Measurements from ENCODE around the gene CACNA2D2. TPM values are rescaled to one million over a fixed set of nuclear protein-coding genes. Genes with fewer than 3 reads are reported as not detected.

Gene CACNA2D2
- total RNA-seq, 1 experiment from 2014 or later, result 0.59 TPM

- Histone ChIP-seq H3K9me3 (ENCODE audit: control insufficient read depth, insufficient read depth, low read depth, low read length) (no peaks in the 10 kb centered on the region), H3K36me3 (ENCODE audit: control insufficient read depth, insufficient read depth, low read length) (peaks cover 3% of the 10 kb centered on the region; the same call in 1 of the 2 replicates), H3K27ac (ENCODE audit: low read length) (peak within 1 kb of the TSS; percentile 92), H3K27me3 (ENCODE audit: control insufficient read depth, insufficient read depth, low read length) (no peaks in the 10 kb centered on the region), H3K4me3 (ENCODE audit: low read depth in 2 of 2, low read length in 2 of 2) (peak within 1 kb of the TSS; percentile 82 to 93), H3K4me1 (ENCODE audit: control insufficient read depth, insufficient read depth, low read length) (peaks cover 30% of the 10 kb centered on the region)
- ChIA-PET POLR2A (no interaction called here), CTCF (no interaction called here)
- no peak for DNase-seq (ENCODE audit: low read depth, low spot score)
- in situ Hi-C loops (cut with HindIII; ENCODE audit: low pct_unique_long_range_greater_than_20kb, low sequenced_read_pairs) (no loop called here), intact Hi-C loops (cut with micrococcal nuclease; ENCODE audit: unreplicated experiment) (no loop called here)
- BruUV-seq (replicated peaks), result no TSS peak
- no peak for TF ChIP-seq REST (IDR thresholded peaks at IDR 0.05; ENCODE audit: insufficient read depth in 1 of 2, low read depth in 2 of 2, low read length in 1 of 2)
- TF ChIP-seq SIN3A (IDR thresholded peaks at IDR 0.05; ENCODE audit: borderline replicate concordance, insufficient read depth, low read depth, low read length), result no peak
- no peak for TF ChIP-seq POLR2AphosphoS5 (IDR thresholded peaks at IDR 0.05; ENCODE audit: low read depth, low read length)
- TF ChIP-seq, protein P1, sequence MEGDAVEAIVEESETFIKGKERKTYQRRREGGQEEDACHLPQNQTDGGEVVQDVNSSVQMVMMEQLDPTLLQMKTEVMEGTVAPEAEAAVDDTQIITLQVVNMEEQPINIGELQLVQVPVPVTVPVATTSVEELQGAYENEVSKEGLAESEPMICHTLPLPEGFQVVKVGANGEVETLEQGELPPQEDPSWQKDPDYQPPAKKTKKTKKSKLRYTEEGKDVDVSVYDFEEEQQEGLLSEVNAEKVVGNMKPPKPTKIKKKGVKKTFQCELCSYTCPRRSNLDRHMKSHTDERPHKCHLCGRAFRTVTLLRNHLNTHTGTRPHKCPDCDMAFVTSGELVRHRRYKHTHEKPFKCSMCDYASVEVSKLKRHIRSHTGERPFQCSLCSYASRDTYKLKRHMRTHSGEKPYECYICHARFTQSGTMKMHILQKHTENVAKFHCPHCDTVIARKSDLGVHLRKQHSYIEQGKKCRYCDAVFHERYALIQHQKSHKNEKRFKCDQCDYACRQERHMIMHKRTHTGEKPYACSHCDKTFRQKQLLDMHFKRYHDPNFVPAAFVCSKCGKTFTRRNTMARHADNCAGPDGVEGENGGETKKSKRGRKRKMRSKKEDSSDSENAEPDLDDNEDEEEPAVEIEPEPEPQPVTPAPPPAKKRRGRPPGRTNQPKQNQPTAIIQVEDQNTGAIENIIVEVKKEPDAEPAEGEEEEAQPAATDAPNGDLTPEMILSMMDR (IDR thresholded peaks at IDR 0.05), result no peak
- no peak for TF ChIP-seq TCF7L2 (IDR thresholded peaks at IDR 0.05; ENCODE audit: low read depth, low read length)
- ATAC-seq, result no peak
Observed at GRCh38 chr3:50322386-50323091, 180.9 kb downstream of the CACNA2D2 start, which contains the start of gene HYAL2. HYAL2 (minus strand) TSS chr3:50322745; CDS start chr3:50320489, 2,256 bp downstream.

GRCh38 chr3:50322115-50322385 is 181.4 kb downstream of the CACNA2D2 start:
- H3K9me3 ChIP-seq (ENCODE audit: control insufficient read depth, insufficient read depth, low read depth, low read length), result no peaks in the 10 kb centered on the region
- BruUV-seq (replicated peaks), result no TSS peak
- peak overlapping the region; percentile 92 for H3K27ac ChIP-seq (ENCODE audit: low read length)
- ATAC-seq (0 out of 2 replicates have a peak, but pooled peaks have one; percentile 2), DNase-seq (ENCODE audit: low read depth, low spot score) (no peak)
- no peak for TF ChIP-seq SIN3A (IDR thresholded peaks at IDR 0.05; ENCODE audit: borderline replicate concordance, insufficient read depth, low read depth, low read length)
- no peak for TF ChIP-seq TCF7L2 (IDR thresholded peaks at IDR 0.05; ENCODE audit: low read depth, low read length)
- TF ChIP-seq REST (IDR thresholded peaks at IDR 0.05; ENCODE audit: insufficient read depth in 1 of 2, low read depth in 2 of 2, low read length in 1 of 2), result no peak
- TF ChIP-seq POLR2AphosphoS5 (IDR thresholded peaks at IDR 0.05; ENCODE audit: low read depth, low read length), result no peak
- TF ChIP-seq, protein P1 (IDR thresholded peaks at IDR 0.05), result no peak
- H3K27me3 ChIP-seq (ENCODE audit: control insufficient read depth, insufficient read depth, low read length), result no peaks in the 10 kb centered on the region
- H3K36me3 ChIP-seq (ENCODE audit: control insufficient read depth, insufficient read depth, low read length), result no peaks in the 10 kb centered on the region; the same call in 1 of the 2 replicates
- peaks cover 27% of the 10 kb centered on the region for H3K4me1 ChIP-seq (ENCODE audit: control insufficient read depth, insufficient read depth, low read length)
- POLR2A ChIA-PET, result no interaction called here
- in situ Hi-C loops (cut with HindIII; ENCODE audit: low pct_unique_long_range_greater_than_20kb, low sequenced_read_pairs) (no loop called here), intact Hi-C loops (cut with micrococcal nuclease; ENCODE audit: unreplicated experiment) (no loop called here)
- CTCF ChIA-PET, result no interaction called here
- H3K4me3 ChIP-seq (ENCODE audit: low read depth in 2 of 2, low read length in 2 of 2), result peak overlapping the region; percentile 82 to 93
